Hindlimb muscle (tissue), 1 donor: ENCODE results near the gene OR10G2. TPM values are rescaled to one million over a fixed set of nuclear protein-coding genes. Genes with fewer than 3 reads are reported as not detected.
"Not testable (repeated sequence)": the region's sequence is repeated elsewhere in the genome, so short reads cannot be mapped to it uniquely, and the experiment has no call there.

Experiments used
- DNase-seq: peaks from one replicate; pipeline ENCODE4 v3.0.0-alpha.2; 2013
- polyA plus RNA-seq: library from polyadenylated mRNA; unstranded; fragments of 120-200 nt; gene quantifications from one replicate; pipeline ENCODE4 v1.2.1, GENCODE V29; 2013; ENCODE audit not compliant: insufficient read length

The OR10G2 gene
- not detected for polyA plus RNA-seq

GRCh38 chr14:21634840-21635239 is at the start of gene OR10G2:
TSS of gene OR10G2 (minus strand) at chr14:21634940. CDS start at chr14:21634842, 98 bp downstream.
- DNase-seq: no peak

- no peak for DNase-seq
Measured at GRCh38 chr14:21680072-21680471, 45.3 kb upstream of the OR10G2 start.

GRCh38 chr14:21675566-21675965 is 40.8 kb upstream of the OR10G2 start:
- DNase-seq: no peak

- DNase-seq: no peak
Measured at GRCh38 chr14:21673718-21674117, 39.0 kb upstream of the OR10G2 start, which contains the start of gene OR4E1. TSS of gene OR4E1 (minus strand) at chr14:21673818. CDS start at chr14:21670935, 2,883 bp downstream.

GRCh38 chr14:21672116-21672515 is 37.4 kb upstream of the OR10G2 start:
- DNase-seq: no peak

GRCh38 chr14:21671371-21671770 is 36.6 kb upstream of the OR10G2 start:
- no peak for DNase-seq

GRCh38 chr14:21669284-21669683 is 34.5 kb upstream of the OR10G2 start:
- DNase-seq: no peak

GRCh38 chr14:21668377-21668776 is 33.6 kb upstream of the OR10G2 start:
- DNase-seq: no peak

- DNase-seq: no peak
Measured at GRCh38 chr14:21656980-21657379, 22.2 kb upstream of the OR10G2 start.

GRCh38 chr14:21654215-21654614 is 19.5 kb upstream of the OR10G2 start:
- no peak for DNase-seq

GRCh38 chr14:21653331-21653885 is 18.7 kb upstream of the OR10G2 start, which contains the start of gene OR4E2:
TSS of gene OR4E2 (plus strand) at chr14:21653835. CDS start at chr14:21665083, 11,248 bp downstream.
- DNase-seq: no peak

- DNase-seq: no peak
Measured at GRCh38 chr14:21652209-21652808, 17.6 kb upstream of the OR10G2 start.

- no peak for DNase-seq
Measured at GRCh38 chr14:21647380-21647779, 12.6 kb upstream of the OR10G2 start.

- no peak for DNase-seq
Measured at GRCh38 chr14:21643407-21643806, 8.7 kb upstream of the OR10G2 start.

GRCh38 chr14:21642683-21643082 is 7.9 kb upstream of the OR10G2 start:
- no peak for DNase-seq

- no peak for DNase-seq
Measured at GRCh38 chr14:21631084-21631483, 3.7 kb downstream of the OR10G2 start.

GRCh38 chr14:21630503-21630902 is 4.2 kb downstream of the OR10G2 start:
- DNase-seq: not testable (repeated sequence)

GRCh38 chr14:21626491-21627230 is 8.1 kb downstream of the OR10G2 start:
- no peak for DNase-seq

GRCh38 chr14:21617614-21618013 is 17.1 kb downstream of the OR10G2 start:
- no peak for DNase-seq

- DNase-seq: no peak
Measured at GRCh38 chr14:21614240-21614639, 20.5 kb downstream of the OR10G2 start.

- no peak for DNase-seq
Measured at GRCh38 chr14:21612324-21612723, 22.4 kb downstream of the OR10G2 start.

GRCh38 chr14:21602181-21602580 is 32.6 kb downstream of the OR10G2 start:
- DNase-seq: not testable (repeated sequence)

- no peak for DNase-seq
Measured at GRCh38 chr14:21589317-21589716, 45.4 kb downstream of the OR10G2 start.
